ENCODE results near the gene MECP2.

Gene MECP2

GRCh38 chrX:154030715-154031305, 66.7 kb downstream of the MECP2 start:
- no peak for DNase-seq (ENCODE audit: low read depth, low spot score)
- Histone ChIP-seq H3K9me3 (ENCODE audit: low read depth, low read length) (no peaks in the 10 kb centered on the region), H3K27ac (no peak overlapping the region), H3K36me3 (ENCODE audit: insufficient read depth, low read length) (peaks cover 15% of the 10 kb centered on the region; the same call in 1 of the 2 replicates), H3K9ac (ENCODE audit: insufficient read length) (no peak overlapping the region), H3K4me3 (no peak overlapping the region)
- TF ChIP-seq EZH2 (IDR thresholded peaks at IDR 0.05) (no peak), FOXP2 (optimal IDR thresholded peaks at IDR 0.05; ENCODE audit: control extremely low read depth, extremely low read length, insufficient read depth) (no peak), POLR2AphosphoS5 (IDR thresholded peaks at IDR 0.05; ENCODE audit: borderline replicate concordance, low read depth, low read length) (no peak)

- no peak overlapping the region for H3K27ac ChIP-seq
- H3K9me3 ChIP-seq (ENCODE audit: low read depth, low read length) = no peaks in the 10 kb centered on the region
- no peak for DNase-seq (ENCODE audit: low read depth, low spot score)
- no peak overlapping the region for H3K9ac ChIP-seq (ENCODE audit: insufficient read length)
- no peak overlapping the region for H3K4me3 ChIP-seq
- TF ChIP-seq FOXP2 (optimal IDR thresholded peaks at IDR 0.05; ENCODE audit: control extremely low read depth, extremely low read length, insufficient read depth) = no peak
- no peak for TF ChIP-seq EZH2 (IDR thresholded peaks at IDR 0.05)
- no peak for TF ChIP-seq POLR2AphosphoS5 (IDR thresholded peaks at IDR 0.05; ENCODE audit: borderline replicate concordance, low read depth, low read length)
- peaks cover 15% of the 10 kb centered on the region; the same call in 1 of the 2 replicates for H3K36me3 ChIP-seq (ENCODE audit: insufficient read depth, low read length)
Measured at GRCh38 chrX:154030266-154030665, 67.3 kb downstream of the MECP2 start.

DNA sequence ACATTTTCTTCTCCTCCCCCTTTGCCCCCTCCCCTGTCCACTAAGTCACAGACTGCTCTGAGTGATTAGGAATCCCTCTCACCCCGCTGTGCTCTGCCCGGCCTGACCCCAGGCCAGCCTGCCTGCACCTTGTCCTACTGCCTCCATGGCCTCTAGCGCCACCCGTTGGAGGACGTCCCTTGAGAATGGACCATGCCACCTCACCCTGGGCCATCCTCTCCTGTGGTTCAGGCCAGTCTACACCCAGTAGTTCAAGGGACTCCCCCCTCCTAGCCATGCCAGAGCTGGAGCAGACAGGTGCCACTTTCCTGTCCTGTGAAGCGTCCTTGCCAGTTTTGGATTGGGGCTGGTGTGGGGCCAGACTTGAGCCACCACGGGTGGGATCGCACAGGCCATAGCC, 68.1 kb downstream of the MECP2 start:
- DNase-seq (ENCODE audit: low read depth, low spot score) = no peak
- Histone ChIP-seq H3K9ac (ENCODE audit: insufficient read length) (no peak overlapping the region), H3K4me3 (no peak overlapping the region), H3K9me3 (ENCODE audit: low read depth, low read length) (no peaks in the 10 kb centered on the region), H3K27ac (no peak overlapping the region), H3K36me3 (ENCODE audit: insufficient read depth, low read length) (peaks cover 15% of the 10 kb centered on the region; the same call in 1 of the 2 replicates)
- TF ChIP-seq POLR2AphosphoS5 (IDR thresholded peaks at IDR 0.05; ENCODE audit: borderline replicate concordance, low read depth, low read length) (no peak), FOXP2 (optimal IDR thresholded peaks at IDR 0.05; ENCODE audit: control extremely low read depth, extremely low read length, insufficient read depth) (no peak), EZH2 (IDR thresholded peaks at IDR 0.05) (no peak)

DNA sequence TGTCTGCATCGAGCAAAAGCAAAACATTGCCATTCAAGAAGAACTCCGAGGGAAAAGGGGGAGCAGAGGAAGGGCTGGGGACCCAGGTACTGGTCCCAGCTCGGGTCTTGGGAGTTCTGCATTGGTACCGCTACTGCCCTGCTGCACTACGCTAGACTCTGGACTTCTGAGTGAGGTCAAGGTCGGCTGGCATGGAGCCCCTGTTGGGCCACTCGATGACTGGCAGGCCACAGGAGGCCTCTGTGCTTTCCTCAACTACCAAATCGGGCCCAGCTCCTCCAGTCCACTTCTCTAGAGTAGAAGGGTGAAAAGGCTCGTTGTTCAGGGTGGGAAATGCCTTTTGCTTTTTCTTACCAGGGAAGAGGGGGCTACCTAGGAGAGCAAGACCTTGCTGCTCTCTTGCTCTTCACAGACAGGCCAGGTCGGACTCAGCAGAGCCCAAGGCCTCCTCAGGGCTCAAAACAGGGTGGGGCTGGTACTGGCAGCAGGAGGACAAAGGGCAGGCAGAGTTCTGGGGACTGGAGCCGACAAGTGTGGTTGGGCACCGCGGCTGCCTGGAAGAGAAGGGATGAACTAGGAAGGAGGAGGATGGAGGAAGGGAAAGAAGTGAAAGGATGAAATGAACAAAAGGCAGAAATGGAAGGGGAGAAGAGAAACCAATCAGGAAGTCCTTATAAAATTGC, 68.9 kb downstream of the MECP2 start:
- Histone ChIP-seq H3K27ac (no peak overlapping the region), H3K9me3 (ENCODE audit: low read depth, low read length) (no peaks in the 10 kb centered on the region), H3K4me3 (no peak overlapping the region), H3K9ac (ENCODE audit: insufficient read length) (no peak overlapping the region), H3K36me3 (ENCODE audit: insufficient read depth, low read length) (peaks cover 15% of the 10 kb centered on the region; the same call in 1 of the 2 replicates)
- DNase-seq (ENCODE audit: low read depth, low spot score) = no peak
- TF ChIP-seq EZH2 (IDR thresholded peaks at IDR 0.05) = no peak
- TF ChIP-seq POLR2AphosphoS5 (IDR thresholded peaks at IDR 0.05; ENCODE audit: borderline replicate concordance, low read depth, low read length) = no peak
- TF ChIP-seq FOXP2 (optimal IDR thresholded peaks at IDR 0.05; ENCODE audit: control extremely low read depth, extremely low read length, insufficient read depth) = no peak

GRCh38 chrX:154027986-154028385, 69.5 kb downstream of the MECP2 start:
- no peak overlapping the region for H3K9ac ChIP-seq (ENCODE audit: insufficient read length)
- no peak for DNase-seq (ENCODE audit: low read depth, low spot score)
- peaks cover 15% of the 10 kb centered on the region; the same call in 1 of the 2 replicates for H3K36me3 ChIP-seq (ENCODE audit: insufficient read depth, low read length)
- no peaks in the 10 kb centered on the region for H3K9me3 ChIP-seq (ENCODE audit: low read depth, low read length)
- no peak overlapping the region for H3K4me3 ChIP-seq
- no peak overlapping the region for H3K27ac ChIP-seq
- no peak for TF ChIP-seq EZH2 (IDR thresholded peaks at IDR 0.05)
- no peak for TF ChIP-seq FOXP2 (optimal IDR thresholded peaks at IDR 0.05; ENCODE audit: control extremely low read depth, extremely low read length, insufficient read depth)
- no peak for TF ChIP-seq POLR2AphosphoS5 (IDR thresholded peaks at IDR 0.05; ENCODE audit: borderline replicate concordance, low read depth, low read length)

DNA sequence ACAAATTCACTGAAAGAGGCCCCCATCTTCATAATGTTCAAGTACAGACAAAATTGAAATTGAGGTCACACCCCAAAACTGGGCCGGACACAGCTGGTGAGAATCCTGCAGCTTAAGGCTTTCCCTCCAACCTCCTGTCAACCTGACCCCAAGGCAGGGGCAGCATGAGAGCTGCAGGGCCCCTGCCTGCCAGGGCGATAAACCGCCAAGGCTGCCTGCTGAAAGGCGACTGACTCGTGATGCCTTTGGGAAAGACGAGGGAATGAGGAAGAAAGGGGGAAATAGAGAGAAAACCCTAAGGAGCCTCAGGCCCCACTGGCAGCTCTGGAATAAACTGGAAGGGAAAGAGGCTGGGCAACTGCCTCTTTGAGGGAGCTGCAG, 70.5 kb downstream of the MECP2 start:
- TF ChIP-seq POLR2AphosphoS5 (IDR thresholded peaks at IDR 0.05; ENCODE audit: borderline replicate concordance, low read depth, low read length) (no peak), EZH2 (IDR thresholded peaks at IDR 0.05) (no peak), FOXP2 (optimal IDR thresholded peaks at IDR 0.05; ENCODE audit: control extremely low read depth, extremely low read length, insufficient read depth) (no peak)
- Histone ChIP-seq H3K9me3 (ENCODE audit: low read depth, low read length) (no peaks in the 10 kb centered on the region), H3K36me3 (ENCODE audit: insufficient read depth, low read length) (peaks cover 13% of the 10 kb centered on the region; the same call in 1 of the 2 replicates), H3K27ac (no peak overlapping the region), H3K4me3 (no peak overlapping the region), H3K9ac (ENCODE audit: insufficient read length) (no peak overlapping the region)
- DNase-seq (ENCODE audit: low read depth, low spot score) = no peak

DNA sequence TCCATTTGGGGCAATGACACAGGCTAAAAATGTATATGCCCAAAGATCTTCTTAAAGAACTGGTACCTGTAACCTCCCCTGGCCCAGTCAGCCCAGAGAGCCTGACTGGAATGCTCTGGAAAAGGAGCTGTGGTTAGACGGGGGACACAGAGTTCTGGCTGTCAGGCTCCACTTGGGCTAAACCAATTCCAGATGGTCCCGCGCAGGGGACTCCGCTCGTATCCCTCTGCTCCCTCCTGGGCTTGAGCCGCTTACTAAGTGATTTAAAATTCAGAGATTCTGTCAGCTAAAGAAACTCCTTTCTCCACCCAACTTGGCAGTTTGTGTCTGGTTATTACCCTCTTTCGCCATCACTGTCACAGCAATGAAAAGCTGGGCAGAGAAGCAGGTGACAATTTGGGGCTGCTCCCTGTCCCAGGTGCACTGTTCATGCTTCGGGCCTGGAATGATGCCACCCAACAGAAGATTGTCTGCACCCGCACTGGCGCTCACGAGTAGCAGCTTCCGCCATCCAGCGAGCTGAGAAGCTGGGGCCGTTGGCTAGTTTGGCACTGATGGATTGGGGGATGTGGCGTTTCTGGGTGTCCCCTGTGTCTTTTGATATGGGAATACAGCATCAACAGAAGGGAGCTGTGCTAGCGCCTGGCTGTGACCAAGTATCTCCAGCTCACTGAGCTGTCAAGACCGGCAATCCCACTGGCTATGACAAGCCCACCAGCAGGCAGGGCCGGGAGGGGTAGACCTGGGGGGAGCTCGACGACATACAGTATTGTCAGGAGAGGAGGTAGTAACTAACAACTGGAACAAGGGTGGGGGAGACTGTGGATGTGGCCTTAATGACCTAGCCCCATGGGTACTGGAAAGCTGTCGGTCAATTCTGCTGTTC, 71.1 kb downstream of the MECP2 start:
- no peak for DNase-seq (ENCODE audit: low read depth, low spot score)
- no peaks in the 10 kb centered on the region for H3K9me3 ChIP-seq (ENCODE audit: low read depth, low read length)
- H3K9ac ChIP-seq (ENCODE audit: insufficient read length) = no peak overlapping the region
- H3K27ac ChIP-seq = no peak overlapping the region
- peaks cover 7% of the 10 kb centered on the region; the same call in 1 of the 2 replicates for H3K36me3 ChIP-seq (ENCODE audit: insufficient read depth, low read length)
- no peak overlapping the region for H3K4me3 ChIP-seq
- TF ChIP-seq POLR2AphosphoS5 (IDR thresholded peaks at IDR 0.05; ENCODE audit: borderline replicate concordance, low read depth, low read length) = no peak
- no peak for TF ChIP-seq EZH2 (IDR thresholded peaks at IDR 0.05)
- no peak for TF ChIP-seq FOXP2 (optimal IDR thresholded peaks at IDR 0.05; ENCODE audit: control extremely low read depth, extremely low read length, insufficient read depth)

DNA sequence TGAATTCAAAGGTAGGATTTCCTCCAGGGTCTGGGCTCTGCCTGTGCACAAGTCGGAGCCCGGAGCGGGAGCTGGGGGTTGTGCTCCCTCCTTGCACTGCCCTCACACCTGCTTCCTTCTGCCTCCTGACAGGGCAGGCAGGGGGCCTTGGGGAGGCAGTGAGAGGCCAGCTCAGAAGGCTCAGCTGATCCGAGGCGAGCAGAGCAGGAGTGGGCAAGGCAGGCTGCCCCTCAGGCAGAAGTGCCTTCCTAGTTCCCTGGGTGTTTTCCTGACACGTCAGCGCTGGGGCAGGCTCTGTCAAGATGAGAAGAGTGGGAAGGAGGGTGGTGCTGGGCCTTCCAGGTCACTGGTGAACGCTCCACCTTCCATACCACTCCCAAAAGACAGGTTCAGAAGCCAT, 72.3 kb downstream of the MECP2 start:
- no peak for DNase-seq (ENCODE audit: low read depth, low spot score)
- no peaks in the 10 kb centered on the region for H3K9me3 ChIP-seq (ENCODE audit: low read depth, low read length)
- no peak overlapping the region for H3K4me3 ChIP-seq
- H3K9ac ChIP-seq (ENCODE audit: insufficient read length) = no peak overlapping the region
- no peak for TF ChIP-seq POLR2AphosphoS5 (IDR thresholded peaks at IDR 0.05; ENCODE audit: borderline replicate concordance, low read depth, low read length)
- TF ChIP-seq FOXP2 (optimal IDR thresholded peaks at IDR 0.05; ENCODE audit: control extremely low read depth, extremely low read length, insufficient read depth) = no peak
- no peak for TF ChIP-seq EZH2 (IDR thresholded peaks at IDR 0.05)
- H3K36me3 ChIP-seq (ENCODE audit: insufficient read depth, low read length) = no peaks in the 10 kb centered on the region; the same call in 1 of the 2 replicates
- H3K27ac ChIP-seq = no peak overlapping the region

Data from SK-N-MC (cell line).